Endometrium (tissue), 2 donors: ENCODE data around the gene RASD2.

ENCODE experiments used
- FAIRE-seq: peaks from 2 replicates; lab custom pipeline; 2012; peaks lifted over from hg19 to GRCh38; lab: Jason Lieb, UNC
- donor health status: control.
- donor health status: control.

Gene RASD2

GRCh38 chr22:35542157-35542938, 1.7 kb downstream of the RASD2 start:
- no peak for FAIRE-seq

DNA sequence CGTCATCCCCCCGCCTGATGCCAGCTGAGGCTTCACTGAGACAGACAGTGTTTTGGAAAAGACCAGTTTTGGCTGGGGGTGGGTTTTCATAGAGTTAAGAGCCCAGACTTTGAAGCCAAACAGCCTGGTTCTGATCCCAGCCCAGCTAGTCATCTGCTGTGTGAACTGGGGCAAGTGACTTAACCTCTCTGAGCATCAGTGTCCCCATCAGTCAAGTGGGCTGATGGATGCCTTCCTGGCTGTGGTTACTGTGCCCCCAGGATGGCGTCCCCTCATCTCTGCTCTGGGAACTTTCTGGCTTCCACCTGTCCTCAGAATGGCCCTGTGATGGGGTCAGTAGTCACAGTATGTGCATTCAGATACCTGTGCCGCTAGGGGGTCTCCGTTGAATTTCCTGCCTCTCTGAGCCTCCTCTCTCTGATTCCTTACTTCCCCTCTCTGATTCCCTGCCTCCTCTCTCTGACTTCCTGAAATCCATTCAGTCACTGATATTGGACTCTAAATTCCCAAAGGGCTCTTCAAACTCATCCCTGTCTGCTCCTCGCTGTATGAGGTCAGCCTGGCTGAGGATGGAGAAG, 2.4 kb downstream of the RASD2 start:
- no peak for FAIRE-seq

- FAIRE-seq: no peak
These were observed 3.1 kb downstream of the RASD2 start for GRCh38 chr22:35543702-35544101.

GRCh38 chr22:35544189-35544588, 3.6 kb downstream of the RASD2 start:
- no peak for FAIRE-seq

DNA sequence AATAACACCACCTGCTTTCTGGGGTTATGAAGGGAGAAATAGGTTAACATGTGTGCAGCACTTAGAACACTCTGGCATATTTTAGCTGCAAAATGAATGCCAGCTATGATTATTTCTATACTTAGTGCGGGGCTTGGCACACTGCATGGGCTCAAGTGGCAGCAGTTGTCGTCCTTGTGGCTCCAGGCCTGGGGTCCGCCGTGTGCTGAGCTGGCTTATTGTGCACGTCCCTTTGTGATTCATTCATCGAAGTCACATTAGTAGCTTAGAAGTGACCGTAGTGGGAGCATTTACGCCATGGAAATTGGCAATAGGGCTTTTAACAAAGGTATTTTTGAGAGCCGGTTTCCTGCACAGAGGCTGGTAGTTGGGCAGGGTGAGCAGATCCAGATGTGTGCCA, 4.2 kb downstream of the RASD2 start:
- no peak for FAIRE-seq

DNA sequence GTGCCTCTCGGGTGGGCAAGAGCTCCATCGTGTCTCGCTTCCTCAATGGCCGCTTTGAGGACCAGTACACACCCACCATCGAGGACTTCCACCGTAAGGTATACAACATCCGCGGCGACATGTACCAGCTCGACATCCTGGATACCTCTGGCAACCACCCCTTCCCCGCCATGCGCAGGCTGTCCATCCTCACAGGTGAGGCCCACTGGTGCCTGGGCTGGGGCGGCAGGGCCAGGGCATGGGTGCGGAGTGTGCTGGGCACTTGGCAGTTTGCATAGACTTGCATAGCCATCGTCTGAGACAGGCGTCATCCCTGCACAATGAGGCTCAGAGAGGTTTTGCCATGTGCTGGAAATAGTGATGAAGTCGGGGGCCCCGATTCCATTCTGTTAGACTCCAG, 6.3 kb downstream of the RASD2 start:
- FAIRE-seq: no peak

DNA sequence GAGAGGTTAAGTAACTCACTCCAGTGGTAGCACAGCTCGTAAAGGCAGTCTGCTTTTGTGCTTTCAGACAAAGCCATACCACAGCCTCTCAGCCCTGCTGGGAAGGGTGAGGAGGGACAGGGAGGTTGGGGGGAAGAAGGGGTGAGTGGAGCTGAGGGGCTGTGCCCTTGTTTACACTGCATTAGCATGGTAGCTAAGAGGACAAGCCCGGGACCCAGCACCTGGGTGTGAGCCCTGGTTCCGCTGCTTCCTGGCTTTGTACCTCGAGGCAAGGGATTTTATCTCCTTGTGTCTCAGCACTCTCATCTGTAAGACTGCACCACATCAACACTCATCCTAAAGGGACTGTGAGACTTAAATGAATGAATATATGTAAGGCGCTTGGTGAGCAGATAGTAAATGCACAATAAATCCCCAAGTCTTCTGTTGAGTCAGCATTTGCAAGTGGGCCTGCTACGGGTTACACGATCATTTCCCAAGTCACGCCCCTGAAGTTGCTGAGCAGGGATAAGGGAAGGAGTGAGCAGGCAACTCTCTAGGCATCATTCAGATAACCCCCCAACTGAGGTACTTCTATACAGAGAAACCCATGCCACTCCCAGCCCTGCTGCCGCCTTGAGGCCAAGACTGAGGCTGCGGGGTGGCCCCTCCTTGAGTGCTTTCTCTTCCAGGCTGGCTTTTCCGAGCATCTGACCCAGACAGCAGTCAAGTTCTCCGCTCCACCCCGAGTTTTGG, 7.5 kb downstream of the RASD2 start:
- no peak for FAIRE-seq

DNA sequence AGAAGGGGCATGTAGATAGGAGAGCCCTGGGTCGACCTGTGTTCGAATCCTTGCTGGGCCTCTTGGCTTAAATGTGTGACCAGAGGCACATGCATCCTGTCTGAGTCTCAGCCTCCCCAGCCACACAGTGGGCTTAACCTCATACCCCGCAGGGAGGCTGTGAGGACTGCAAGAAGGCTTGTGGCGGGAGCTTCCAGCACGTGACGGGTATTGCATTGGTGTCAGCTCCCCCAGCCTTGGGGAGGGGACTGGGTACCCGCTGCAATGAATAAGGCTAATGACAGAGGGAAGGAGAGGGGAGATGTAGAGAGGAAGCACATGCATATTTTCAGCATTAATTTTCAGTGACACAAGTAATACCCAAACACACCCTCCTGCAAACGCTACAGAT, 8.1 kb downstream of the RASD2 start:
- no peak for FAIRE-seq

DNA sequence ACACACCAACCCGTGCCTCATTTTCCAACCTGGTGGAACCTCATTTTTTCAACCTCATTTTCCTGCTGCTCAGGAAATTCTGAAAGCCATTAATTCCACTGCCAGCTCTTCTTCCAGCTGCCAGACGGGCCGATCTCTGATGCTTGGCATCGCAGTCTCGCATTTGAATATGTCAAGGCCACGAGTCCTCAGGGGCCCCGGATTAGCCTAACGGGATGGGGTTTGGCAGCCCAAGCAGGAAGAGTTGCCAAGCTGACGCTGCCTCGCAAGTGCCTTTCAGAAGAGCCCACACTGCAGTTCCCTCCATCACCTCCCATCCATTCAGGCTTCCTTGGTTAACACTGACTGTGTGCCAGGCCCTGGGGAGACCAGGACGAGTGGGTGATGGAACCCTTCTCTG, 8.7 kb downstream of the RASD2 start:
- FAIRE-seq: no peak

DNA sequence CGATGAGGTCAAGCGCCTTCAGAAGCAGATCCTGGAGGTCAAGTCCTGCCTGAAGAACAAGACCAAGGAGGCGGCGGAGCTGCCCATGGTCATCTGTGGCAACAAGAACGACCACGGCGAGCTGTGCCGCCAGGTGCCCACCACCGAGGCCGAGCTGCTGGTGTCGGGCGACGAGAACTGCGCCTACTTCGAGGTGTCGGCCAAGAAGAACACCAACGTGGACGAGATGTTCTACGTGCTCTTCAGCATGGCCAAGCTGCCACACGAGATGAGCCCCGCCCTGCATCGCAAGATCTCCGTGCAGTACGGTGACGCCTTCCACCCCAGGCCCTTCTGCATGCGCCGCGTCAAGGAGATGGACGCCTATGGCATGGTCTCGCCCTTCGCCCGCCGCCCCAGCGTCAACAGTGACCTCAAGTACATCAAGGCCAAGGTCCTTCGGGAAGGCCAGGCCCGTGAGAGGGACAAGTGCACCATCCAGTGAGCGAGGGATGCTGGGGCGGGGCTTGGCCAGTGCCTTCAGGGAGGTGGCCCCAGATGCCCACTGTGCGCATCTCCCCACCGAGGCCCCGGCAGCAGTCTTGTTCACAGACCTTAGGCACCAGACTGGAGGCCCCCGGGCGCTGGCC, 11.0 kb downstream of the RASD2 start:
- no peak for FAIRE-seq

DNA sequence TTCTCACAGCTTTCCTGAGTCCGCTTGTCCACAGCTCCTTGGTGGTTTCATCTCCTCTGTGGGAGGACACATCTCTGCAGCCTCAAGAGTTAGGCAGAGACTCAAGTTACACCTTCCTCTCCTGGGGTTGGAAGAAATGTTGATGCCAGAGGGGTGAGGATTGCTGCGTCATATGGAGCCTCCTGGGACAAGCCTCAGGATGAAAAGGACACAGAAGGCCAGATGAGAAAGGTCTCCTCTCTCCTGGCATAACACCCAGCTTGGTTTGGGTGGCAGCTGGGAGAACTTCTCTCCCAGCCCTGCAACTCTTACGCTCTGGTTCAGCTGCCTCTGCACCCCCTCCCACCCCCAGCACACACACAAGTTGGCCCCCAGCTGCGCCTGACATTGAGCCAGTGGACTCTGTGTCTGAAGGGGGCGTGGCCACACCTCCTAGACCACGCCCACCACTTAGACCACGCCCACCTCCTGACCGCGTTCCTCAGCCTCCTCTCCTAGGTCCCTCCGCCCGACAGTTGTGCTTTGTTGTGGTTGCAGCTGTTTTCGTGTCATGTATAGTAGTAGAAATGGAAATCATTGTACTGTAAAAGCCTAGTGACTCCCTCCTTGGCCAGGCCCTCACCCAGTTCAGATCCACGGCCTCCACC, 11.7 kb downstream of the RASD2 start:
- no peak for FAIRE-seq

GRCh38 chr22:35552846-35553245, 12.2 kb downstream of the RASD2 start:
- FAIRE-seq: no peak

DNA sequence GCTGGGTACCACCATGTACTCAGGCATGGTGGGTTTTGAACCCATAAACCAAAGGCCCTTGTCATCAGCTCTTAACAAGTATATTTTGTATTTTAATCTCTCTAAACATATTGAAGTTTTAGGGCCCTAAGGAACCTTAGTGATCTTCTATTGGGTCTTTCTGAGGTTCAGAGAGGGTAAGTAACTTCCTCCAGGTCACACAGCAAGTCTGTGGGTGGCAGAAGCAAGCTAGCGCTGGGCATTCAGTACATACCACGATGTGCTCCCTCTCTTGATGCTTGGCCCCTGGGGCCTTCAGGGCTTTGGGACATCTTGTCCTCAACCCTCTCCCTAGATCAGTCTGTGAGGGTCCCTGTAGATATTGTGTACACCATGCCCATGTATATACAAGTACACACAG, 12.7 kb downstream of the RASD2 start:
- FAIRE-seq: no peak

DNA sequence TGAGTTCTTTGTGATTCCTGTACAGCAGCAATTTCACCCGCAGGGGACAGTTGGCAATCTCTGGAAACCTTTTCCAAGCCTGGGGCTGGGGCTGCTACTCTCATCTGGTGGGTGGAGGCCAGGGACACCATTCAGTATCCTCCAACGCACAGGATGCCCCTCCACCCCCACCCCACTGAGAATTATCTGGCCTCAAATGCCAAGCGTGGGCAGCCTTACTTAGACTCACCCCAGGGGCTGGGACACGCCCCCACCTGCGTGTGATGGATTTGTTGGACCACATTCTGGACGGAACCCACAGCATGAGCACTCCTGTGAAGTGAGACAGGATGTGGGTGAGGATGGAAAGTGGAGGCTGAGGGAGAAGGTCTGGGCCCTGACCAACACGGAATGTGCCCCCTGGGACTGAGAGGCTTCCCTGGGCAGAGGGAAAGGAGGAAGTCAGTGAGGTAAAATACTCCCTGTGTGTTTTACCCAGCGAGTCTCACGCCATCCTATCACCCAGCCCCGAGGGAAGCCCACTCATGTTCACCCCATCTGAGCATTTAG, 13.7 kb downstream of the RASD2 start:
- no peak for FAIRE-seq

- no peak for FAIRE-seq
These were observed 14.9 kb downstream of the RASD2 start for GRCh38 chr22:35555483-35555890.

DNA sequence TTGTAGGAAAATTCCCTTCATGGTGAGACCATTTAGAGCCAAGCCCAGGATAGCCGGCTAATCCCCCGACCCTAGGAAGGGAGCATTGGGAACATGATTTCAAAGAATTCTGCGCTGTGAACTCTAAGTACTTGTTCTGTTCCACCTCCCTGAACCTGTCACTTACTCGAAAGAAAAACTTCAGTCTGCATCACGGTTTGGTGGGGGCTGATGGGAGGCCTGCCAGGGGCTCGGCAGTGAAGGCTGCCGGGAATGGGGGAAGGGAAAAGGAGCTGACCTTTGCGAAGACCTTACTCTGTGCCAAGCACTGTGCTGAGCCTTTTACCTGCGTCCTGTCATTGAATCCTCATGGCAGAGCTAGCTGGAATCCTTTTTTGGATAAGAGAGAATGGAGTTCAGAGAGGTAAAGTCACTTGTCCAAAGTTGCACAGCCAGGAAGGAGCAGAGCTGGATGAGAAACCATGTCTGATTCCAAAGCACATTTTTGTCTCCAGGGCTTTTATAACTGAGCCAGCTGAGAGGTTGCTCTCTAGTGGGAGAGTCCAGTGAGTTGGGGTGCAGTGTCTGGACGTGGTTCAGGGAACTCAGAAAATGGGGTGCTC, 15.4 kb downstream of the RASD2 start:
- no peak for FAIRE-seq

GRCh38 chr22:35556666-35557065, 16.0 kb downstream of the RASD2 start:
- no peak for FAIRE-seq

DNA sequence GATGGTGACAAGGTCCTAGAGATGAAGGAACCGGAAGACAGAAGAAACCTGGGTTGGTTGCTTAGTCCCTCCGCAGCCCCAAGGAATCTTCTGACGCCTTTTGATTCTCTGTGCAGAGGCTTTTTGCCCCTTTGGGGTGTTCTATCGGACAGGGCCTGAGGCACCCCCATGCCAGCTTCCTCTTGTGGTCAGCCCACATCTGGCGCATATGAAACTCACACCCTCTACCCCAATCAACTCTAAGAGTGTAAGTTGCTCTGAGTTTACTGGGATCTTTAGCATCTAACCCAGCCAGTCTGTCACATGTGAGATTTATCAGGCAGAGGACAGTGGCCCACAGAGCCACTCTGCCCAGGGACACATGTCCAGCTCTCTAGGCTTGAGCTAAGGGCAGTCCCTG, 17.4 kb downstream of the RASD2 start:
- FAIRE-seq: no peak

- FAIRE-seq: no peak
These were observed 18.1 kb downstream of the RASD2 start for GRCh38 chr22:35558719-35559118.

GRCh38 chr22:35559354-35560005, 18.8 kb downstream of the RASD2 start:
- peak; percentile 15 for FAIRE-seq

DNA sequence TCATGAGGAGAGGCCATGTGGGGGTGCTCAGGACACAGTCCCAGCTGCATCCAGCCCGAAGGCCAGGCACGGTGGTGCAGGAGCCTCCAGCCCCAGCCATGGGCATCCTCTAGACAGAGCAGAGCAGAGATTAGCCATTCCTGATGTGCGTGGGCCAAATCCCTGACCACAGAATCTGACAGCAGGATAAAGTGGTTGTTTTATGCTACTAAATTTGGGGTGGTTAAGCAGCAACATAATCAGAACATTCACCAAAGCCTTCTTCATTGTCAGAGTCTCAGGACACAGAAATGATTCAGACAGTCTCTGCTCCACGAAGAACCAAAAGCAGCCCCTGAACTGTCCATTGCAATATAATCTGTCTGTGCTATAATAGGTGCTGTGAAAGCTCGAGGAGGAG, 19.7 kb downstream of the RASD2 start:
- no peak for FAIRE-seq
